H9 (cell line): Measurements from ENCODE around the gene TNFRSF11A. TPM values are rescaled to one million over a fixed set of nuclear protein-coding genes. Genes with fewer than 3 reads are reported as not detected.
A peak's percentile ranks its signal among the peaks of the same experiment; 100 is the strongest.

Experiments
- DNase-seq: peaks from one replicate; pipeline ENCODE4 v3.0.0-alpha.2; 2017
- H2AFZ ChIP-seq: one replicate; pipeline ENCODE4 v1.6.1; 2013; ENCODE audit warnings: mild to moderate bottlenecking, low read length, control low read depth, moderate library complexity
- H2AK5ac ChIP-seq: 2 replicates; pipeline ENCODE4 v1.6.1; 2013; ENCODE audit warnings: low read length, control low read depth, mixed read lengths; ENCODE audit not compliant: insufficient read length
- H2BK120ac ChIP-seq: one replicate; pipeline ENCODE4 v1.6.1; 2013; ENCODE audit warnings: low read depth, mild to moderate bottlenecking, low read length, control low read depth, inconsistent platforms; ENCODE audit not compliant: poor library complexity, severe bottlenecking
- H2BK12ac ChIP-seq: 2 replicates; pipeline ENCODE4 v1.6.1; 2013; ENCODE audit warnings: low read length, control low read depth, mixed read lengths, low read depth; ENCODE audit not compliant: insufficient read length
- H2BK15ac ChIP-seq: 2 replicates; pipeline ENCODE4 v1.6.1; 2013; ENCODE audit warnings: low read depth, low read length, control low read depth
- H2BK20ac ChIP-seq: one replicate; pipeline ENCODE4 v1.6.1; 2013; ENCODE audit warnings: low read depth, mild to moderate bottlenecking, low read length, control low read depth, inconsistent platforms; ENCODE audit not compliant: poor library complexity, severe bottlenecking
- H2BK5ac ChIP-seq: 2 replicates; pipeline ENCODE4 v1.6.1; 2013; ENCODE audit warnings: low read length, control low read depth, mixed read lengths; ENCODE audit not compliant: insufficient read length
- H3K14ac ChIP-seq: 2 replicates; pipeline ENCODE4 v1.6.1; 2013; ENCODE audit warnings: low read length, control low read depth; ENCODE audit not compliant: insufficient read depth
- H3K18ac ChIP-seq: 2 replicates; pipeline ENCODE4 v1.6.1; 2013; ENCODE audit warnings: low read depth, mild to moderate bottlenecking, mixed read lengths, low read length, control low read depth; ENCODE audit not compliant: insufficient read length
- H3K23ac ChIP-seq: 2 replicates; pipeline ENCODE4 v1.6.1; 2013; ENCODE audit warnings: low read length, control low read depth, mixed read lengths, low read depth; ENCODE audit not compliant: insufficient read length
- H3K23me2 ChIP-seq: 2 replicates; pipeline ENCODE4 v1.6.1; 2013; ENCODE audit warnings: low read depth, mild to moderate bottlenecking, mixed read lengths, low read length, control low read depth; ENCODE audit not compliant: insufficient read length, poor library complexity, severe bottlenecking
- H3K27ac ChIP-seq: 2 replicates; pipeline ENCODE4 v1.5.1; 2013; ENCODE audit warnings: low read length, control low read depth, mixed read lengths, low read depth; ENCODE audit not compliant: insufficient read length
- H3K27me3 ChIP-seq: 2 replicates; pipeline ENCODE4 v1.6.1; 2013; ENCODE audit warnings: low read length, control low read depth, inconsistent platforms; ENCODE audit not compliant: insufficient read depth
- H3K4ac ChIP-seq: 2 replicates; pipeline ENCODE4 v1.6.1; 2013; ENCODE audit warnings: low read depth, mild to moderate bottlenecking, control low read depth, inconsistent platforms, low read length, moderate library complexity
- H3K4me1 ChIP-seq: 2 replicates; pipeline ENCODE4 v1.6.1; 2013; ENCODE audit warnings: low read length, control low read depth, inconsistent platforms; ENCODE audit not compliant: insufficient read depth
- H3K4me2 ChIP-seq: 2 replicates; pipeline ENCODE4 v1.6.1; 2013; ENCODE audit warnings: low read length, control low read depth, mixed read lengths; ENCODE audit not compliant: insufficient read length, insufficient read depth
- H3K56ac ChIP-seq: 2 replicates; pipeline ENCODE4 v1.6.1; 2013; ENCODE audit warnings: low read depth, mild to moderate bottlenecking, mixed read lengths, low read length, control low read depth; ENCODE audit not compliant: insufficient read length
- H3K79me1 ChIP-seq: 2 replicates; pipeline ENCODE4 v1.6.1; 2013; ENCODE audit warnings: low read depth, mild to moderate bottlenecking, moderate library complexity, low read length, control low read depth, inconsistent platforms; ENCODE audit not compliant: insufficient read depth, poor library complexity, severe bottlenecking
- H3K79me2 ChIP-seq: 2 replicates; pipeline ENCODE4 v1.6.1; 2013; ENCODE audit warnings: low read length, control low read depth, inconsistent platforms; ENCODE audit not compliant: insufficient read depth
- H3K9ac ChIP-seq: 2 replicates; pipeline ENCODE4 v1.6.1; 2013; ENCODE audit warnings: low read length, control low read depth, mixed read lengths; ENCODE audit not compliant: insufficient read length; ENCODE audit errors: extremely low read depth
- H3K9me3 ChIP-seq: one replicate; pipeline ENCODE4 v1.6.1; 2013; ENCODE audit warnings: low read depth, low read length, inconsistent platforms; ENCODE audit not compliant: control insufficient read depth
- H3T11ph ChIP-seq: one replicate; pipeline ENCODE4 v1.6.1; 2013; ENCODE audit warnings: mild to moderate bottlenecking, low read length, control low read depth, inconsistent platforms
- H4K20me1 ChIP-seq: one replicate; pipeline ENCODE4 v1.6.1; 2013; ENCODE audit not compliant: control insufficient read depth, insufficient read length, insufficient read depth
- H4K5ac ChIP-seq: 2 replicates; pipeline ENCODE4 v1.6.1; 2013; ENCODE audit warnings: low read depth, mild to moderate bottlenecking, mixed read lengths, low read length, control low read depth; ENCODE audit not compliant: insufficient read length
- H4K8ac ChIP-seq: replicated peaks from 2 replicates; pipeline ENCODE4 v1.6.1; 2013; ENCODE audit warnings: low read length, control low read depth, mixed read lengths, low read depth; ENCODE audit not compliant: insufficient read length
- H4K91ac ChIP-seq: 2 replicates; pipeline ENCODE4 v1.6.1; 2013; ENCODE audit warnings: low read depth, mild to moderate bottlenecking, moderate library complexity, mixed read lengths, low read length, control low read depth; ENCODE audit not compliant: insufficient read length
- H3K27ac Mint-ChIP-seq, 3 experiments: 2 replicates in 2 of 3; 3 replicates in 1 of 3; pipeline ENCODE4 v1.8.0; 2020 to 2021; ENCODE audit warnings: mixed read lengths in 3 of 3, mild to moderate bottlenecking in 1 of 3, moderate library complexity in 1 of 3
- H3K27me3 Mint-ChIP-seq: 2 replicates; pipeline ENCODE4 v1.8.0; 2021; ENCODE audit warnings: low read depth, mild to moderate bottlenecking, moderate library complexity, mixed read lengths
- H3K36me3 Mint-ChIP-seq, 3 experiments: 2 replicates in 2 of 3; 3 replicates in 1 of 3; pipeline ENCODE4 v1.8.0; 2020 to 2021; ENCODE audit warnings: low read depth in 3 of 3, mixed read lengths in 3 of 3; ENCODE audit not compliant: insufficient read depth in 1 of 3
- H3K4me1 Mint-ChIP-seq, 2 experiments: 2 replicates each; pipeline ENCODE4 v1.8.0; 2020; ENCODE audit warnings: mixed read lengths in 2 of 2
- H3K4me3 Mint-ChIP-seq, 2 experiments: 2 replicates in 1 of 2; 3 replicates in 1 of 2; pipeline ENCODE4 v1.8.0; 2020 to 2021; ENCODE audit warnings: mild to moderate bottlenecking in 2 of 2, mixed read lengths in 2 of 2, moderate library complexity in 1 of 2
- H3K9me3 Mint-ChIP-seq, 2 experiments: 2 replicates in 1 of 2; 3 replicates in 1 of 2; pipeline ENCODE4 v1.8.0; 2020; ENCODE audit warnings: mild to moderate bottlenecking in 2 of 2, mixed read lengths in 2 of 2, moderate library complexity in 1 of 2
- CTCF ChIP-seq: fragments of 200-600 bp; sonication (generic); conservative IDR thresholded peaks from 3 replicates; pipeline ENCODE4 v1.8.0; 2021; ENCODE audit warnings: antibody characterized with exemption, mild to moderate bottlenecking
- WGBS: extraction: QIAGEN DNeasy Blood & Tissue Kit; methylation state at CpG from one replicate; pipeline ENCODE4 v1.1.7; 2013; ENCODE audit warnings: missing lambda C conversion rate, low lambda C conversion rate, mixed read lengths; ENCODE audit not compliant: insufficient read length; ENCODE audit errors: extremely low coverage; 5-methylcytosine and 5-hydroxymethylcytosine counted together
- total RNA-seq: library from RNA; stranded (reverse); gene quantifications from 2 replicates; pipeline ENCODE4 v1.2.1, GENCODE V29; 2021

The TNFRSF11A gene
- total RNA-seq, 1 experiment from 2014 or later, result 7.8 TPM

- no CpG with 5 or more reads among the region's 2 CpGs for WGBS
- Histone ChIP-seq H3K56ac (no peak overlapping the region), H2AK5ac (no peak overlapping the region), H2BK20ac (no peak overlapping the region), H3K27me3 (no peaks in the 10 kb centered on the region), H3K4ac (no peak overlapping the region), H3K4me1 (no peaks in the 10 kb centered on the region; the same call in 1 of the 2 replicates), H3K27ac (no peak overlapping the region), H2BK15ac (no peak overlapping the region), H4K8ac (no peak overlapping the region), H3K79me2 (no peaks in the 10 kb centered on the region), H3K18ac (no peak overlapping the region), H2BK12ac (no peak overlapping the region), H4K20me1 (no peaks in the 10 kb centered on the region), H3K79me1 (no peaks in the 10 kb centered on the region), H2BK5ac (no peak overlapping the region), H2BK120ac (no peak overlapping the region), H3K9ac (no peak overlapping the region), H2AFZ (no peak overlapping the region), H3K23ac (no peak overlapping the region), H3K4me2 (no peak overlapping the region), H3K23me2 (no peaks in the 10 kb centered on the region), H3K9me3 (peaks cover 8% of the 10 kb centered on the region), H4K5ac (no peak overlapping the region), H4K91ac (no peak overlapping the region), H3K14ac (no peak overlapping the region), H3T11ph (no peak overlapping the region)
- no peak overlapping the region for H3K4me3 Mint-ChIP-seq
- H3K4me1 Mint-ChIP-seq, result peaks cover 23 to 30% of the 10 kb centered on the region in 2 experiments
- peak overlapping the region in 1 of 3 experiments; percentile 38; a peak in 2 of 7 replicates for H3K27ac Mint-ChIP-seq
- peaks cover 20 to 29% (median 27%) of the 10 kb centered on the region in 3 experiments for H3K36me3 Mint-ChIP-seq
- no peak for DNase-seq
- H3K27me3 Mint-ChIP-seq, result peaks cover 5% of the 10 kb centered on the region
- TF ChIP-seq CTCF, result no peak
- H3K9me3 Mint-ChIP-seq, result peaks cover 10 to 12% of the 10 kb centered on the region in 2 experiments
Observed at GRCh38 chr18:62387257-62387656, 62.1 kb downstream of the TNFRSF11A start.
